ENCODE results near the gene BPIFB1. TPM values are rescaled to one million over a fixed set of nuclear protein-coding genes. Genes with fewer than 3 reads are reported as not detected.

Gene BPIFB1
- total and polyA plus RNA-seq, 2 of the 8 experiments (the other 6 are each of a cell fraction or from before 2014, with no cell fraction given), result not detected

- H3K9ac ChIP-seq (replicated peaks in 1 of 4; ENCODE audit: extremely low read depth in 1 of 4, low read depth in 3 of 4, low read length in 3 of 4), result no peak overlapping the region
- no peak overlapping the region for H3K4me2 ChIP-seq (ENCODE audit: insufficient read depth in 1 of 2, low read depth in 2 of 2, low read length in 2 of 2)
- no peak overlapping the region for H2BK120ac ChIP-seq (replicated peaks; ENCODE audit: low read depth, low read length)
- H3K36me3 ChIP-seq (ENCODE audit: control insufficient read depth in 2 of 4, insufficient read depth in 4 of 4, low read length in 3 of 4), result no peaks in the 10 kb centered on the region
- no peak overlapping the region for H4K91ac ChIP-seq (replicated peaks; ENCODE audit: insufficient read length, low read length)
- peaks cover 0 to 2% of the 10 kb centered on the region in 2 experiments for H4K20me1 ChIP-seq (replicated peaks in 1 of 2; ENCODE audit: control insufficient read depth in 1 of 2, insufficient read depth in 2 of 2, low read length in 2 of 2)
- H3K4me1 ChIP-seq (replicated peaks in 1 of 4; ENCODE audit: control insufficient read depth in 3 of 4, insufficient read depth in 4 of 4, low read length in 3 of 4), result no peaks in the 10 kb centered on the region; a peak in 2 of 7 replicates
- H2AK5ac ChIP-seq (ENCODE audit: low read depth, low read length), result no peak overlapping the region
- no peak overlapping the region for H3K18ac ChIP-seq (ENCODE audit: extremely low read depth, low read length)
- H3K79me1 ChIP-seq (ENCODE audit: low read depth, low read length), result no peaks in the 10 kb centered on the region
- H3K4ac ChIP-seq (replicated peaks; ENCODE audit: insufficient read length, low read depth, low read length), result no peak overlapping the region
- ChIA-PET POLR2A (ENCODE audit: partially characterized antibody) (no interaction called here), CTCF (ENCODE audit: partially characterized antibody) (no interaction called here)
- H2BK12ac ChIP-seq (ENCODE audit: low read depth, low read length), result no peak overlapping the region
- H3K14ac ChIP-seq (ENCODE audit: insufficient read length), result no peak overlapping the region
- no peak overlapping the region for H3K27ac ChIP-seq (ENCODE audit: low read depth, low read length)
- H3K9me3 ChIP-seq (ENCODE audit: insufficient read depth in 2 of 2, low read depth in 1 of 2, low read length in 1 of 2), result no peaks in the 10 kb centered on the region
- H2BK15ac ChIP-seq (ENCODE audit: low read length), result no peak overlapping the region
- no peak overlapping the region for H4K8ac ChIP-seq (ENCODE audit: extremely low read depth, insufficient read depth, low read length)
- FAIRE-seq (no peak), DNase-seq (ENCODE audit: low read depth in 1 of 2, low spot score in 2 of 2) (no peak)
- no peak overlapping the region for H2BK20ac ChIP-seq (ENCODE audit: low read length)
- no peaks in the 10 kb centered on the region for H3K79me2 ChIP-seq (ENCODE audit: control insufficient read depth in 1 of 2, insufficient read depth in 2 of 2, low read length in 2 of 2)
- no peak overlapping the region for H3K23ac ChIP-seq (ENCODE audit: insufficient read length)
- H4K5ac ChIP-seq (ENCODE audit: insufficient read length, low read depth, low read length), result no peak overlapping the region
- WGBS, 2 experiments (ENCODE audit: extremely low coverage in 1 of 2, insufficient coverage in 1 of 2, insufficient read length in 1 of 2, insufficient replicate concordance in 2 of 2, low coverage in 1 of 2, low lambda C conversion rate in 2 of 2, missing lambda C conversion rate in 1 of 2), result 90% methylated on average over 7 of the region's 7 CpGs; no CpG with 5 or more reads in 1 of the 2 experiments
- H3K56ac ChIP-seq (replicated peaks; ENCODE audit: insufficient read length, low read depth, low read length), result no peak overlapping the region
- no peak overlapping the region for H2BK5ac ChIP-seq (ENCODE audit: low read depth, low read length)
- no peaks in the 10 kb centered on the region for H3K27me3 ChIP-seq (replicated peaks in 1 of 4; ENCODE audit: control insufficient read depth in 3 of 4, extremely low read depth in 1 of 4, insufficient read depth in 3 of 4, low read length in 3 of 4)
- H3K23me2 ChIP-seq (ENCODE audit: low read depth, low read length), result peaks cover 6% of the 10 kb centered on the region; the same call in 1 of the 2 replicates
- TF ChIP-seq NRF1 (IDR thresholded peaks at IDR 0.05; ENCODE audit: low read depth, low read length) (no peak), CHD1 (IDR thresholded peaks at IDR 0.05; ENCODE audit: low read depth, low read length) (no peak)
- no peak overlapping the region for H2AFZ ChIP-seq (ENCODE audit: low read length)
- no peak overlapping the region for H3K4me3 ChIP-seq (ENCODE audit: extremely low read depth in 1 of 4, insufficient read depth in 2 of 4, low read depth in 3 of 4, low read length in 4 of 4)
Measured at GRCh38 chr20:33333616-33334015, 50.6 kb downstream of the BPIFB1 start.

Measured in H1 (cell line).